Prostate gland (tissue), 2 donors: ENCODE measurements around the gene KLF7.

Experiments used
- POLR2A ChIP-seq: fragments of 450-650 bp; IDR thresholded peaks from one replicate; pipeline ENCODE4 v1.6.1; 2016; ENCODE audit warnings: antibody characterized with exemption, mild to moderate bottlenecking
- TF ChIP-seq, protein P1 (sequence below), 4 experiments: fragments of 200-600 bp in 2 of 4; fragments of 450-650 bp in 2 of 4; sonication (generic) in 2 of 4; IDR thresholded peaks; 1 replicate in 3 of 4; 2 replicates in 1 of 4; pipeline ENCODE4 v1.5.1; 2016 to 2019; ENCODE audit warnings: antibody characterized with exemption in 4 of 4, mild to moderate bottlenecking in 2 of 4, moderate library complexity in 2 of 4

DNA sequence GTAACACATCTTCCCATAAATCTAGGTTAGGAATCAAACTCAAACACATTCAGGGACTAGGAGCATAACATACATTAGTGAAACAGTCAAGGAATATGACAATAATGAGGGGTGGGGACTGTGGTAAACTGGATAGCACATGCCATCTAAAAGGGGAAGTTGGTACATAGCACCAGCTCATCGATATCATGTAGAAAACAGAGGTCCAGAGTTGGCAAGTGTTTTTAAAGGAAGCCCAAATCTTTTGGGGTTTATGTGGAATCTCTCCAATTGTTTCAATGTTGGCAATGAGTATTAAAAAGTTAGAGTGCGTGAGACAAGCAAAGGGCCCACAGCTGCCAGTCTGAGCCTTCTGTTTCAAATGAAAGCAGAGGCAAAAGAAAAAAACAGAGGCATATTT, 24.4 kb downstream of the KLF7 start:
- TF ChIP-seq POLR2A: no peak
- TF ChIP-seq, protein P1, sequence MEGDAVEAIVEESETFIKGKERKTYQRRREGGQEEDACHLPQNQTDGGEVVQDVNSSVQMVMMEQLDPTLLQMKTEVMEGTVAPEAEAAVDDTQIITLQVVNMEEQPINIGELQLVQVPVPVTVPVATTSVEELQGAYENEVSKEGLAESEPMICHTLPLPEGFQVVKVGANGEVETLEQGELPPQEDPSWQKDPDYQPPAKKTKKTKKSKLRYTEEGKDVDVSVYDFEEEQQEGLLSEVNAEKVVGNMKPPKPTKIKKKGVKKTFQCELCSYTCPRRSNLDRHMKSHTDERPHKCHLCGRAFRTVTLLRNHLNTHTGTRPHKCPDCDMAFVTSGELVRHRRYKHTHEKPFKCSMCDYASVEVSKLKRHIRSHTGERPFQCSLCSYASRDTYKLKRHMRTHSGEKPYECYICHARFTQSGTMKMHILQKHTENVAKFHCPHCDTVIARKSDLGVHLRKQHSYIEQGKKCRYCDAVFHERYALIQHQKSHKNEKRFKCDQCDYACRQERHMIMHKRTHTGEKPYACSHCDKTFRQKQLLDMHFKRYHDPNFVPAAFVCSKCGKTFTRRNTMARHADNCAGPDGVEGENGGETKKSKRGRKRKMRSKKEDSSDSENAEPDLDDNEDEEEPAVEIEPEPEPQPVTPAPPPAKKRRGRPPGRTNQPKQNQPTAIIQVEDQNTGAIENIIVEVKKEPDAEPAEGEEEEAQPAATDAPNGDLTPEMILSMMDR (IDR thresholded peaks at IDR 0.05): no peak
